Hepatocyte (in vitro differentiated cells): ENCODE measurements around the gene CRISPLD2. TPM values are rescaled to one million over a fixed set of nuclear protein-coding genes. Genes with fewer than 3 reads are reported as not detected.

ENCODE experiments used
- DNase-seq: peaks from one replicate; pipeline ENCODE4 v3.0.0-alpha.2; 2016; ENCODE audit warnings: low spot score
- H2AFZ ChIP-seq: fragments of 200-600 bp; sonication (generic); 2 replicates; pipeline ENCODE4 v1.6.0; 2016; ENCODE audit warnings: antibody characterized with exemption, mild to moderate bottlenecking
- H3K27ac ChIP-seq: fragments of 200-600 bp; sonication (generic); 2 replicates; pipeline ENCODE4 v1.5.1; 2016; ENCODE audit warnings: mild to moderate bottlenecking
- H3K27me3 ChIP-seq: fragments of 200-600 bp; sonication (generic); 2 replicates; pipeline ENCODE4 v1.6.1; 2016
- H3K36me3 ChIP-seq: fragments of 200-600 bp; sonication (generic); replicated peaks from 2 replicates; pipeline ENCODE4 v1.5.1; 2016; ENCODE audit warnings: low read depth; ENCODE audit not compliant: insufficient read depth
- H3K4me1 ChIP-seq: fragments of 200-600 bp; sonication (generic); 2 replicates; pipeline ENCODE4 v1.5.1; 2016; ENCODE audit warnings: mild to moderate bottlenecking, moderate library complexity; ENCODE audit not compliant: insufficient read depth
- H3K4me2 ChIP-seq: fragments of 200-600 bp; sonication (generic); 2 replicates; pipeline ENCODE4 v1.6.0; 2016
- H3K4me3 ChIP-seq: fragments of 200-600 bp; sonication (generic); 2 replicates; pipeline ENCODE4 v1.5.1; 2016; ENCODE audit warnings: mild to moderate bottlenecking
- H3K79me2 ChIP-seq: fragments of 200-600 bp; sonication (generic); 2 replicates; pipeline ENCODE4 v1.6.0; 2017; ENCODE audit warnings: mild to moderate bottlenecking
- H3K9me2 ChIP-seq: fragments of 200-600 bp; sonication (generic); replicated peaks from 2 replicates; pipeline ENCODE4 v1.6.0; 2017; ENCODE audit warnings: mild to moderate bottlenecking; ENCODE audit not compliant: insufficient read depth
- H3K9me3 ChIP-seq: fragments of 200-600 bp; sonication (generic); 2 replicates; pipeline ENCODE4 v1.5.1; 2016; ENCODE audit warnings: low read depth, mild to moderate bottlenecking
- H4K20me1 ChIP-seq: fragments of 200-600 bp; sonication (generic); 2 replicates; pipeline ENCODE4 v1.6.0; 2016; ENCODE audit warnings: mild to moderate bottlenecking; ENCODE audit not compliant: insufficient read depth, poor library complexity, severe bottlenecking
- EZH2 ChIP-seq: fragments of 200-600 bp; sonication (generic); IDR thresholded peaks from 2 replicates; pipeline ENCODE4 v1.6.1; 2016; ENCODE audit warnings: antibody characterized with exemption, mild to moderate bottlenecking, borderline replicate concordance
- EZH2phosphoT487 ChIP-seq: fragments of 200-600 bp; sonication (generic); IDR thresholded peaks from one replicate; pipeline ENCODE4 v1.6.1; 2018; ENCODE audit warnings: antibody characterized with exemption, mild to moderate bottlenecking, low read depth, moderate library complexity; ENCODE audit not compliant: unreplicated experiment, severe bottlenecking
- WGBS: methylation state at CpG from one replicate; pipeline ENCODE4 v1.1.6; 2016; ENCODE audit warnings: low lambda C conversion rate; ENCODE audit errors: missing lambda C conversion rate; 5-methylcytosine and 5-hydroxymethylcytosine counted together
- polyA plus RNA-seq: library from polyadenylated mRNA; unstranded; fragments of >200 nt; fragmentation: Nextera tagmentation; extraction: Ambion mirVana; gene quantifications from 2 replicates; pipeline ENCODE4 v1.2.1, GENCODE V29; 2016
- total RNA-seq: library from RNA; depleted of rRNA; stranded (reverse); fragments of >200 nt; gene quantifications from 2 replicates; pipeline ENCODE4 v1.2.3, GENCODE V29; 2014
- TF ChIP-seq, protein P1 (sequence below): fragments of 200-600 bp; sonication (generic); IDR thresholded peaks from 2 replicates; pipeline ENCODE4 v1.5.1; 2016; ENCODE audit warnings: antibody characterized with exemption, mild to moderate bottlenecking; ENCODE audit not compliant: poor library complexity

CRISPLD2 gene
- total and polyA plus RNA-seq, 2 experiments from 2014 or later: 281 to 315 TPM

GRCh38 chr16:84839054-84839453 is 19.3 kb downstream of the CRISPLD2 start:
- no peaks in the 10 kb centered on the region for H3K36me3 ChIP-seq
- no peaks in the 10 kb centered on the region for H3K27me3 ChIP-seq
- no peak overlapping the region for H3K27ac ChIP-seq

GRCh38 chr16:84839956-84840355 is 20.2 kb downstream of the CRISPLD2 start:
- Histone ChIP-seq H2AFZ (no peak overlapping the region), H3K36me3 (no peaks in the 10 kb centered on the region), H3K4me1 (peaks cover 39% of the 10 kb centered on the region), H3K27me3 (no peaks in the 10 kb centered on the region), H3K9me3 (no peaks in the 10 kb centered on the region), H3K4me3 (no peak overlapping the region), H3K27ac (no peak overlapping the region), H3K79me2 (peaks cover 46% of the 10 kb centered on the region), H3K9me2 (no peaks in the 10 kb centered on the region), H4K20me1 (no peaks in the 10 kb centered on the region), H3K4me2 (no peak overlapping the region)
- WGBS: 80% methylated on average over 7 of the region's 7 CpGs
- TF ChIP-seq EZH2 (no peak), EZH2phosphoT487 (no peak)
- TF ChIP-seq, protein P1, sequence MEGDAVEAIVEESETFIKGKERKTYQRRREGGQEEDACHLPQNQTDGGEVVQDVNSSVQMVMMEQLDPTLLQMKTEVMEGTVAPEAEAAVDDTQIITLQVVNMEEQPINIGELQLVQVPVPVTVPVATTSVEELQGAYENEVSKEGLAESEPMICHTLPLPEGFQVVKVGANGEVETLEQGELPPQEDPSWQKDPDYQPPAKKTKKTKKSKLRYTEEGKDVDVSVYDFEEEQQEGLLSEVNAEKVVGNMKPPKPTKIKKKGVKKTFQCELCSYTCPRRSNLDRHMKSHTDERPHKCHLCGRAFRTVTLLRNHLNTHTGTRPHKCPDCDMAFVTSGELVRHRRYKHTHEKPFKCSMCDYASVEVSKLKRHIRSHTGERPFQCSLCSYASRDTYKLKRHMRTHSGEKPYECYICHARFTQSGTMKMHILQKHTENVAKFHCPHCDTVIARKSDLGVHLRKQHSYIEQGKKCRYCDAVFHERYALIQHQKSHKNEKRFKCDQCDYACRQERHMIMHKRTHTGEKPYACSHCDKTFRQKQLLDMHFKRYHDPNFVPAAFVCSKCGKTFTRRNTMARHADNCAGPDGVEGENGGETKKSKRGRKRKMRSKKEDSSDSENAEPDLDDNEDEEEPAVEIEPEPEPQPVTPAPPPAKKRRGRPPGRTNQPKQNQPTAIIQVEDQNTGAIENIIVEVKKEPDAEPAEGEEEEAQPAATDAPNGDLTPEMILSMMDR: no peak
- no peak for DNase-seq

More at GRCh38 chr16:84839054-84839453, 19.3 kb downstream of the CRISPLD2 start:
- 83% methylated on average over 7 of the region's 7 CpGs for WGBS
- Histone ChIP-seq H4K20me1 (no peaks in the 10 kb centered on the region), H3K9me2 (no peaks in the 10 kb centered on the region), H3K79me2 (peaks cover 47% of the 10 kb centered on the region), H3K4me1 (peaks cover 43% of the 10 kb centered on the region), H3K4me2 (no peak overlapping the region), H2AFZ (no peak overlapping the region), H3K9me3 (no peaks in the 10 kb centered on the region), H3K4me3 (no peak overlapping the region)
- TF ChIP-seq EZH2phosphoT487: no peak
- TF ChIP-seq EZH2: no peak
- TF ChIP-seq, protein P1: no peak
- no peak for DNase-seq

- Histone ChIP-seq H3K9me2 (no peaks in the 10 kb centered on the region), H4K20me1 (no peaks in the 10 kb centered on the region), H2AFZ (no peak overlapping the region), H3K4me1 (peaks cover 30% of the 10 kb centered on the region), H3K79me2 (peaks cover 41% of the 10 kb centered on the region), H3K4me3 (no peak overlapping the region), H3K9me3 (no peaks in the 10 kb centered on the region), H3K27ac (peak overlapping the region; percentile 89), H3K36me3 (no peaks in the 10 kb centered on the region), H3K4me2 (peak overlapping the region; percentile 82), H3K27me3 (no peaks in the 10 kb centered on the region)
- TF ChIP-seq, protein P1: no peak
- TF ChIP-seq EZH2phosphoT487 (no peak), EZH2 (no peak)
- DNase-seq: no peak
- 88% methylated on average over 22 of the region's 22 CpGs for WGBS
Observed at GRCh38 chr16:84840687-84841627, 21.2 kb downstream of the CRISPLD2 start.
